Esophagus muscularis mucosa (tissue), 3 donors: ENCODE measurements around the gene TMEM234.

Experiments used
- EP300 ChIP-seq: sonication (generic); formaldehyde crosslinking; IDR thresholded peaks from one replicate; pipeline ENCODE4 v1.6.1; 2017; ENCODE audit warnings: antibody characterized with exemption
- TF ChIP-seq, protein P1 (sequence below), 3 experiments: fragments of 200-600 bp in 2 of 3; fragments of 450-650 bp in 1 of 3; sonication (generic) in 2 of 3; IDR thresholded peaks; one replicate each; pipeline ENCODE4 v1.5.1; 2017 to 2019; ENCODE audit warnings: antibody characterized with exemption in 3 of 3, mild to moderate bottlenecking in 2 of 3, moderate library complexity in 1 of 3

DNA sequence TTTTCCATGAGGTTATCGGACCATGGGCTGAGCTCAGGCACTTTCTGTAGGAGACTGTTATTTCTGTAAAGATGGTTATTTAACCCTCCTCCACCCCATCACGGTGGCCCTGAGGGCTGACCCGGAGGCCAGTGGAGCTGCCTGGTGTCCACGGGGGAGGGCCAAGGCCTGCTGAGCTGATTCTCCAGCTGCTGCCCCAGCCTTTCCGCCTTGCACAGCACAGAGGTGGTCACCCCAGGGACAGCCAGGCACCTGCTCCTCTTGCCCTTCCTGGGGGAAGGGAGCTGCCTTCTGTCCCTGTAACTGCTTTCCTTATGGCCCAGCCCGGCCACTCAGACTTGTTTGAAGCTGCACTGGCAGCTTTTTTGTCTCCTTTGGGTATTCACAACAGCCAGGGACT is 24.3 kb downstream of the TMEM234 start:
- TF ChIP-seq, protein P1, sequence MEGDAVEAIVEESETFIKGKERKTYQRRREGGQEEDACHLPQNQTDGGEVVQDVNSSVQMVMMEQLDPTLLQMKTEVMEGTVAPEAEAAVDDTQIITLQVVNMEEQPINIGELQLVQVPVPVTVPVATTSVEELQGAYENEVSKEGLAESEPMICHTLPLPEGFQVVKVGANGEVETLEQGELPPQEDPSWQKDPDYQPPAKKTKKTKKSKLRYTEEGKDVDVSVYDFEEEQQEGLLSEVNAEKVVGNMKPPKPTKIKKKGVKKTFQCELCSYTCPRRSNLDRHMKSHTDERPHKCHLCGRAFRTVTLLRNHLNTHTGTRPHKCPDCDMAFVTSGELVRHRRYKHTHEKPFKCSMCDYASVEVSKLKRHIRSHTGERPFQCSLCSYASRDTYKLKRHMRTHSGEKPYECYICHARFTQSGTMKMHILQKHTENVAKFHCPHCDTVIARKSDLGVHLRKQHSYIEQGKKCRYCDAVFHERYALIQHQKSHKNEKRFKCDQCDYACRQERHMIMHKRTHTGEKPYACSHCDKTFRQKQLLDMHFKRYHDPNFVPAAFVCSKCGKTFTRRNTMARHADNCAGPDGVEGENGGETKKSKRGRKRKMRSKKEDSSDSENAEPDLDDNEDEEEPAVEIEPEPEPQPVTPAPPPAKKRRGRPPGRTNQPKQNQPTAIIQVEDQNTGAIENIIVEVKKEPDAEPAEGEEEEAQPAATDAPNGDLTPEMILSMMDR (IDR thresholded peaks at IDR 0.05), result no peak
- TF ChIP-seq EP300, result no peak
